Natural killer cell (primary cell): ENCODE data around the gene GORASP2. TPM values are rescaled to one million over a fixed set of nuclear protein-coding genes. Genes with fewer than 3 reads are reported as not detected.

ENCODE experiments used
- ATAC-seq, 3 donors: fragments of 150-1000 bp in 2 of 3; fragments of 200-7000 bp in 1 of 3; cut with Tn5 transposase; 1 replicate in 1 of 3; 2 replicates in 2 of 3; pipeline ENCODE4 v1.10.0; 2021; ENCODE audit warnings: mild to moderate bottlenecking in 2 of 3, moderate library complexity in 2 of 3
- DNase-seq, 2 donors: peaks; one replicate each; pipeline versions ENCODE4 v3.0.0 to v3.0.0-alpha.2; 2013 to 2021; ENCODE audit warnings: mixed read lengths in 1 of 2
- H3K27ac ChIP-seq: one replicate; pipeline ENCODE4 v1.5.1; 2013; ENCODE audit warnings: mild to moderate bottlenecking, low read length
- H3K27me3 ChIP-seq: one replicate; pipeline ENCODE4 v1.6.1; 2013; ENCODE audit warnings: low read length; ENCODE audit not compliant: control insufficient read depth, insufficient read depth
- H3K36me3 ChIP-seq: one replicate; pipeline ENCODE4 v1.6.1; 2013; ENCODE audit warnings: low read length; ENCODE audit not compliant: control insufficient read depth, insufficient read depth
- H3K4me1 ChIP-seq: one replicate; pipeline ENCODE4 v1.6.1; 2013; ENCODE audit warnings: low read length; ENCODE audit not compliant: control insufficient read depth, insufficient read depth
- H3K4me3 ChIP-seq: one replicate; pipeline ENCODE4 v1.5.1; 2013; ENCODE audit warnings: low read length
- H3K9me3 ChIP-seq: one replicate; pipeline ENCODE4 v1.6.1; 2013; ENCODE audit warnings: low read length; ENCODE audit not compliant: control insufficient read depth, insufficient read depth
- H3K27ac Mint-ChIP-seq, 2 donors: one replicate each; pipeline ENCODE4 v1.8.0; 2022; ENCODE audit warnings: mild to moderate bottlenecking in 2 of 2, mixed read lengths in 2 of 2, moderate library complexity in 1 of 2
- H3K27me3 Mint-ChIP-seq, 2 donors: one replicate each; pipeline ENCODE4 v1.8.0; 2022; ENCODE audit warnings: low read depth in 2 of 2, mixed read lengths in 2 of 2
- H3K36me3 Mint-ChIP-seq: one replicate; pipeline ENCODE4 v1.8.0; 2022; ENCODE audit warnings: mixed read lengths
- H3K4me1 Mint-ChIP-seq, 2 donors: one replicate each; pipeline ENCODE4 v1.8.0; 2022; ENCODE audit warnings: mixed read lengths in 2 of 2
- H3K4me3 Mint-ChIP-seq: one replicate; pipeline ENCODE4 v1.8.0; 2022; ENCODE audit warnings: mild to moderate bottlenecking, moderate library complexity, mixed read lengths
- H3K9me3 Mint-ChIP-seq, 2 donors: one replicate each; pipeline ENCODE4 v1.8.0; 2022; ENCODE audit warnings: mixed read lengths in 2 of 2
- WGBS: methylation state at CpG from one replicate; pipeline ENCODE4 v1.1.7; 2013; ENCODE audit warnings: missing lambda C conversion rate; ENCODE audit not compliant: insufficient coverage; 5-methylcytosine and 5-hydroxymethylcytosine counted together
- intact Hi-C: fragments of 100-400 bp; cut with micrococcal nuclease; formaldehyde crosslinking; loops from one replicate; pipeline ENCODE4 v1.14.2; 2022
- total RNA-seq, 4 donors: library from RNA; stranded (reverse); fragments of 120-200 nt in 1 of 4; gene quantifications; one replicate each; pipeline versions ENCODE4 v1.2.3 to v1.2.4, GENCODE V29; 2013 to 2022
- TF ChIP-seq, protein P1 (sequence below): fragments of 200-600 bp; IDR thresholded peaks from one replicate; pipeline ENCODE4 v1.8.0; 2022; ENCODE audit warnings: antibody characterized with exemption

Gene GORASP2
- total RNA-seq, 3 donors from 2014 or later (not counting 1 experiment from before 2014, with no cell fraction given) = 75.3 to 94.5 (median 80.3) TPM

DNA sequence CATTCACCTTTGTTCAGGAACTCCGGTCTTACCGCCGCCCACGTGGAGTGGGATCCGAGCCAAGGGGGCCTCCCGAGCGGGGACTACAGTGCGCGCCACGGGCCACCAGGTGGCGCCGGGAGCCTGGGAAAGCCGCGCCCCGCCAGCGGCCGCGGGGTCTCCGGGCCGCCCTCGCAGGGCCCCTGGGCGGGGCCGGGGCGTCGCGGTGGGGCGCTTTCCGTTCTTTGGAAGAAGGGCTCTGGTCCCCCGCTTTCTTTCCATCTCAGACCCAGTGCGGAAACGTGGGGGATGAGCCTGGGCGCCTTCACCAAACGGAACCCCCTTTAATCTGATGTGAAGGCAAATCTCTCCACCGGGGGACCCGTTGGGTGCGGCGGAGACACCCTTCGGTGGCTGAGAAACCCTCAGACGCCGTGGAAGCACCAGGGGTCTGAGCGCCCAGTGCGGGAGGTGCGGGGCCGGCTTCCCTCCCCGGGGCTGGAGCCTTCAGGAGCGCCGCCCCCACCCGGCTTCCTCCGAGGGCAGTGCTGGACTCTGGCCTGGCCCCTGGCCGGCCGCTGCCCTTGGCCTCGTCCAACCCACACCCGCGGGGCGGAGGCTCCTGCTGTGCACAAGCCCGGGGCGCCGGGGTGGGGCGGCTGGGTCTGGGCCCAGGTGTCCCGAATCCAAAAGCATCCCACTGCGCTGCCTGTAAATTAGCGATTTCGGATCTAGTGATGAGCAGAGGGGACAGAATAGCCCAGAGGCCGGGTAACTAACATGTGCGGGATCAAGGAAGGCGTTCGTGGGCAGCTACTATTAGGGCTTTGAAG is 44.6 kb downstream of the GORASP2 start:
- H3K27ac Mint-ChIP-seq = peak overlapping the region in 1 of 2 donors; percentile 53
- ATAC-seq = peak; percentile 98 to 99 (median 99)
- peaks cover 0 to 3% of the 10 kb centered on the region in 2 donors for H3K27me3 Mint-ChIP-seq
- Histone ChIP-seq H3K4me1 (peaks cover 11% of the 10 kb centered on the region), H3K27ac (peak overlapping the region; percentile 43), H3K9me3 (no peaks in the 10 kb centered on the region), H3K27me3 (no peaks in the 10 kb centered on the region), H3K4me3 (peak overlapping the region; percentile 92), H3K36me3 (no peaks in the 10 kb centered on the region)
- H3K9me3 Mint-ChIP-seq = no peaks in the 10 kb centered on the region
- peaks cover 11 to 13% of the 10 kb centered on the region in 2 donors for H3K4me1 Mint-ChIP-seq
- TF ChIP-seq, protein P1, sequence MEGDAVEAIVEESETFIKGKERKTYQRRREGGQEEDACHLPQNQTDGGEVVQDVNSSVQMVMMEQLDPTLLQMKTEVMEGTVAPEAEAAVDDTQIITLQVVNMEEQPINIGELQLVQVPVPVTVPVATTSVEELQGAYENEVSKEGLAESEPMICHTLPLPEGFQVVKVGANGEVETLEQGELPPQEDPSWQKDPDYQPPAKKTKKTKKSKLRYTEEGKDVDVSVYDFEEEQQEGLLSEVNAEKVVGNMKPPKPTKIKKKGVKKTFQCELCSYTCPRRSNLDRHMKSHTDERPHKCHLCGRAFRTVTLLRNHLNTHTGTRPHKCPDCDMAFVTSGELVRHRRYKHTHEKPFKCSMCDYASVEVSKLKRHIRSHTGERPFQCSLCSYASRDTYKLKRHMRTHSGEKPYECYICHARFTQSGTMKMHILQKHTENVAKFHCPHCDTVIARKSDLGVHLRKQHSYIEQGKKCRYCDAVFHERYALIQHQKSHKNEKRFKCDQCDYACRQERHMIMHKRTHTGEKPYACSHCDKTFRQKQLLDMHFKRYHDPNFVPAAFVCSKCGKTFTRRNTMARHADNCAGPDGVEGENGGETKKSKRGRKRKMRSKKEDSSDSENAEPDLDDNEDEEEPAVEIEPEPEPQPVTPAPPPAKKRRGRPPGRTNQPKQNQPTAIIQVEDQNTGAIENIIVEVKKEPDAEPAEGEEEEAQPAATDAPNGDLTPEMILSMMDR = peak; percentile 95
- intact Hi-C loops = loop anchor here (1.0 to 10.0 kb wide), 4 partner anchors 113 to 443 kb away; no protein-coding TSS in a partner anchor
- no peaks in the 10 kb centered on the region for H3K36me3 Mint-ChIP-seq
- WGBS = 10% methylated on average over 67 of the region's 67 CpGs
- peak; percentile 83 to 95 for DNase-seq
- peak overlapping the region; percentile 87 for H3K4me3 Mint-ChIP-seq

DNA sequence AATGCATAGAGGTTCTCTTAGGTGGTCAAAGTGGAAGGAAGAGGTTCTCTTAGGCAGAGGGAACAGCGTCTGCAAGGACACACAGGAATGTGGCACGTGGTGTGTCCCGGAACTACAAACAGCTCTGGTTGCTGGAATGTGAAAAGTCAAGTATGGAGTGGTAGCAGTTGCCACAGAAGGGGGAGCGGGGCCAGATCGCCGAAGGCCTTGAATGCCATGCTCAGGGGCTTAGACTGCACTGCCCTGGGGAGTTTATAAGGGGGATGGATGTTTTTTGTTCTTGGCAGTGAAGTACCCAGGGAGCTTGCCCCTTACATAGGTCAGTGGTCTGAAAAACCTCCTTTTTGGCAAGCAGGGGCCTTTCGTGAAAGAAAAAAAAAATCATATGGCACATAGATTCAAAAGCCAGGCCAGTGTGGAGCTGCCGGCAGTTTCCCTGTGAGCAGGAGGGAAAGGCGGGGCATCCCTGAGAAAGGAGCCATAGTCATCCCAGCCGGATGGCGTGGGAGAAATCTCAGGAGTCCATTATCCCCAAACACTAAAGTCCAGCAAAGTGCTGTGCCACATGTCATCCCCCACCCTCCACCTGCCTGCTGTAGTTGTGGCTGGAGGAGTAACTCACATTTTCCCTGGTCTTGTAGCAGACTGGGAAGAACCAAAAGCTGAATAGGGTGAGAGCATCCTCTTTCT is 45.4 kb downstream of the GORASP2 start:
- Histone ChIP-seq H3K4me3 (no peak overlapping the region), H3K27ac (no peak overlapping the region), H3K4me1 (peaks cover 11% of the 10 kb centered on the region), H3K27me3 (no peaks in the 10 kb centered on the region), H3K36me3 (no peaks in the 10 kb centered on the region), H3K9me3 (no peaks in the 10 kb centered on the region)
- peaks cover 11 to 13% of the 10 kb centered on the region in 2 donors for H3K4me1 Mint-ChIP-seq
- DNase-seq (peak in 1 of 2 donors; percentile 21), ATAC-seq (no peak)
- peaks cover 0 to 8% of the 10 kb centered on the region in 2 donors for H3K27me3 Mint-ChIP-seq
- TF ChIP-seq, protein P1 = no peak
- 93% methylated on average over 9 of the region's 11 CpGs for WGBS
- no peaks in the 10 kb centered on the region for H3K36me3 Mint-ChIP-seq
- peak overlapping the region; percentile 74 for H3K4me3 Mint-ChIP-seq
- H3K9me3 Mint-ChIP-seq = no peaks in the 10 kb centered on the region
- intact Hi-C loops = loop anchor here (10.0 kb wide), 1 partner anchor 270 kb away; no protein-coding TSS in a partner anchor
- no peak overlapping the region for H3K27ac Mint-ChIP-seq

- no peaks in the 10 kb centered on the region for H3K27me3 ChIP-seq
- no peak for DNase-seq
- H3K36me3 ChIP-seq = no peaks in the 10 kb centered on the region
- H3K4me3 ChIP-seq = no peak overlapping the region
- peaks cover 11 to 13% of the 10 kb centered on the region in 2 donors for H3K4me1 Mint-ChIP-seq
- no peaks in the 10 kb centered on the region for H3K9me3 Mint-ChIP-seq
- H3K27ac Mint-ChIP-seq = no peak overlapping the region
- no peaks in the 10 kb centered on the region for H3K36me3 Mint-ChIP-seq
- H3K9me3 ChIP-seq = no peaks in the 10 kb centered on the region
- intact Hi-C loops = loop anchor here (10.0 kb wide), 1 partner anchor 269 kb away; no protein-coding TSS in a partner anchor
- ATAC-seq = no peak
- no peak overlapping the region for H3K27ac ChIP-seq
- peaks cover 11% of the 10 kb centered on the region for H3K4me1 ChIP-seq
- H3K4me3 Mint-ChIP-seq = peak overlapping the region; percentile 41
- peaks cover 0 to 15% of the 10 kb centered on the region in 2 donors for H3K27me3 Mint-ChIP-seq
- TF ChIP-seq, protein P1 = no peak
- WGBS = 89% methylated on average over 17 of the region's 17 CpGs
Observed at GRCh38 chr2:170975127-170975942, 46.3 kb downstream of the GORASP2 start.
